Urinary bladder (tissue), 4 donors: Measurements from ENCODE around the gene SLC1A1. TPM values are rescaled to one million over a fixed set of nuclear protein-coding genes. Genes with fewer than 3 reads are reported as not detected.
"Not testable (repeated sequence)": the region's sequence is repeated elsewhere in the genome, so short reads cannot be mapped to it uniquely, and the experiment has no call there.

ENCODE experiments used
- DNase-seq: peaks from one replicate; pipeline ENCODE4 v3.0.0-alpha.2; 2015; ENCODE audit errors: extremely low spot score
- H3K27ac ChIP-seq: one replicate; pipeline ENCODE4 v1.5.1; 2013; ENCODE audit warnings: low read depth, mild to moderate bottlenecking, moderate library complexity
- H3K36me3 ChIP-seq: one replicate; pipeline ENCODE4 v1.6.1; 2013; ENCODE audit warnings: mild to moderate bottlenecking, moderate library complexity; ENCODE audit not compliant: insufficient read depth
- H3K4me1 ChIP-seq: one replicate; pipeline ENCODE4 v1.6.1; 2013; ENCODE audit warnings: mild to moderate bottlenecking, moderate library complexity; ENCODE audit not compliant: insufficient read depth
- H3K4me3 ChIP-seq: one replicate; pipeline ENCODE4 v1.5.1; 2013; ENCODE audit warnings: low read depth, low read length
- WGBS: extraction: QIAGEN DNeasy Blood & Tissue Kit; methylation state at CpG from one replicate; pipeline ENCODE4 v1.1.7; 2013; 5-methylcytosine and 5-hydroxymethylcytosine counted together
- polyA plus RNA-seq: library from polyadenylated mRNA; stranded (reverse); fragments of 200-250 nt; gene quantifications from one replicate; pipeline ENCODE4 v1.2.3, GENCODE V29; 2013
- total RNA-seq: library from RNA; depleted of rRNA; stranded (reverse); fragments of >200 nt; gene quantifications from one replicate; pipeline ENCODE4 v1.2.3, GENCODE V29; 2014
- donor health status: healthy with polysubstance abuse.
- donor health status: healthy.

Gene SLC1A1
- total and polyA plus RNA-seq, 2 donors = 6.9 to 7.0 TPM

DNA sequence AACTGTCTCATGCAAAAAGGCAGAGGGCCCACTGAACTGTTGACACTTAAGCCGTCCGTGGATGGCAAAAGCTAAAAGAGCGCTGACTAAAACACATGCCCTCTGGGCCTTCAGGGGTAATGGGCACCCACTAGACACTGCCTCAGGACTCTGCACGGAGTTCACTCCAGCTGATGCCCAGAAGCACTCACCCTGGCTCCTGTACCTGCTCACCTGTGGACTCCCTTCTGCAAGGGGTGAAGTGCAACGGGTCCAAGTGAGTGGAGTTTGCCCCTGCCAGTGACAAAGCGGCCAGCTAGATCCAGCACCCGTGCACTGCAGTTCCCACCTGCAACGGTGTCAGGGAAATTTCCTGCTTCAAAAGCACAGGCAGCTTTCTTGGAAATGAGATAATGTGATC is 50.2 kb downstream of the SLC1A1 start:
- Histone ChIP-seq H3K36me3 (no peaks in the 10 kb centered on the region), H3K4me1 (no peaks in the 10 kb centered on the region), H3K4me3 (no peak overlapping the region), H3K27ac (no peak overlapping the region)
- 96% methylated on average over 8 of the region's 8 CpGs for WGBS
- no peak for DNase-seq

GRCh38 chr9:4541281-4541680 is 51.0 kb downstream of the SLC1A1 start:
- Histone ChIP-seq H3K4me1 (no peaks in the 10 kb centered on the region), H3K36me3 (no peaks in the 10 kb centered on the region), H3K4me3 (no peak overlapping the region), H3K27ac (no peak overlapping the region)
- WGBS = 64% methylated on average over 3 of the region's 3 CpGs
- no peak for DNase-seq

DNA sequence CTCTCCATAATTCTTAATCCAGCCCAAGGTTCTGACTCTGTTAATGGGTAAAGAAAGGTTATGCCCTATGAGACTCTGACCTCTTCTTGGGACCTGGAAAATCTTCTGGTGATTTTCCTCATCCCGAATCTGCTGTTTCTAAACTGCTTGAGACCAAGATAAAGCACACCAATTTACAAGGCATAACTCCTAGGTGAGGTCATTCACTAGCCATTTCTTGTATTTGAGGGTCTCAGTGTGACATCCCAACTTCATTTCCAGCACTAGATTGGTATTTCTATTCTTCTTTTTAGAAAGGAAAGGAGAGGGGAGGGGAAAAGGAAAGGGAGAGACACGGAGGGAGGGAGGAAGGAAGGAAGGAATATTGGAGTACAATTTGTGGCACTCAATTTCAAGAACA is 51.6 kb downstream of the SLC1A1 start:
- Histone ChIP-seq H3K4me1 (no peaks in the 10 kb centered on the region), H3K27ac (no peak overlapping the region), H3K36me3 (no peaks in the 10 kb centered on the region), H3K4me3 (no peak overlapping the region)
- WGBS = 58% methylated on average over 2 of the region's 2 CpGs
- no peak for DNase-seq

DNA sequence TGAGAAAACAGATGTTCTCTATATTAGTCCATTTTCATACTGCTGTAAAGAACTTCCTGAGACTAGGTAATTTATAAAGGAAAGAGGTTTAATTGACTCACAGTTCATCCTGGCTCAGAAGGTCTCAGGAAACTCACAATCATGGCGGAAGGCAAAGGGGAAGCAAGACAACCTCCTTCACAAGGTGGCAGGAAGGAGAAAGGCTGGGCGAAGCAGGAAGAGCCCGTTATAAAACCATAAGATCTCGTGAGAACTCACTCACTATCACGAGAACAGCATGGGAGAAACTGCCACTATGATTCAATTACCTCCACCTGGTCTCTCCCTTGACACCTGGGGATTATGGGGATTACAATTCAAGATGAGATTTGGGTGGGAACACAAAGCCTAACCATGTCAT is 54.4 kb downstream of the SLC1A1 start:
- H3K36me3 ChIP-seq, DNase-seq, H3K27ac ChIP-seq, H3K4me1 ChIP-seq, H3K4me3 ChIP-seq: not testable (repeated sequence)
- WGBS = 84% methylated on average over 5 of the region's 5 CpGs

- DNase-seq = peak; percentile 11
- H3K27ac ChIP-seq = no peak overlapping the region
Measured at GRCh38 chr9:4547016-4547415, 56.7 kb downstream of the SLC1A1 start.

GRCh38 chr9:4548811-4549725 is 58.8 kb downstream of the SLC1A1 start:
- WGBS = 80% methylated on average over 11 of the region's 11 CpGs

More at GRCh38 chr9:4547016-4547415, 56.7 kb downstream of the SLC1A1 start:
- H3K4me3 ChIP-seq = no peak overlapping the region
- no peaks in the 10 kb centered on the region for H3K36me3 ChIP-seq
- 66% methylated on average over 1 of the region's 1 CpG for WGBS
- peaks cover 1% of the 10 kb centered on the region for H3K4me1 ChIP-seq

DNA sequence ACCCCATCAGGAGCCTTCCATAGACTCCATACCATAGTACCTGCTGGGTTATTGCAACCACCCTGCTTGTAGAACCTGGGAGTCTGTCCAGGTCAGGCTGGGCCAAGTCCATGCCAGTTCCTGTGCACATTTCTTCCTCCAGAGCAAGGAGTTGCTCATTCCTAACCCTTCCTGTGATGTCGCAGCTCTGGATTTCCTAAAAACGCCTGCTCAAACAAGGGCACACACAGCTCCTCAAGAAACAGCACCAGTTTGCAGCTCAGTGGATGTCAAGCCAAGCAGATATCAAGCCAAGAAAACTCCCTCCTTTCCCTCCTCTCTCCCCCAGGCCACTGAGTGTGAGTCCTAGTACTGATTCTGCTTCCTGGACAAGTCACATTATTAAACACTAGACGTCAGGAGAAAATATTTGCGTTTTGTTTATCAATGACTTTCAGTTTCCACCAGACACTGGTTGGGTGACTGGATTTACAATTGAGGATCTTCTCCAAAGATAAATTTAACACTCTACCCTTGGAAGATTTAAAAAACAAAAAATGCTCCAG is 59.6 kb downstream of the SLC1A1 start:
- no peak for DNase-seq
- no peak overlapping the region for H3K4me3 ChIP-seq
- 43% methylated on average over 4 of the region's 4 CpGs for WGBS
- H3K27ac ChIP-seq = no peak overlapping the region
- H3K36me3 ChIP-seq = no peaks in the 10 kb centered on the region
- peaks cover 1% of the 10 kb centered on the region for H3K4me1 ChIP-seq

More at GRCh38 chr9:4548811-4549725, 58.8 kb downstream of the SLC1A1 start:
- no peak for DNase-seq
- no peak overlapping the region for H3K27ac ChIP-seq
- H3K4me3 ChIP-seq = no peak overlapping the region
- H3K36me3 ChIP-seq = no peaks in the 10 kb centered on the region
- peaks cover 1% of the 10 kb centered on the region for H3K4me1 ChIP-seq

GRCh38 chr9:4550777-4551484 is 60.7 kb downstream of the SLC1A1 start:
- H3K4me1 ChIP-seq = peaks cover 4% of the 10 kb centered on the region
- WGBS = 33% methylated on average over 4 of the region's 4 CpGs
- DNase-seq = no peak
- no peak overlapping the region for H3K4me3 ChIP-seq
- H3K36me3 ChIP-seq = no peaks in the 10 kb centered on the region
- no peak overlapping the region for H3K27ac ChIP-seq

- no peak overlapping the region for H3K27ac ChIP-seq
- no peaks in the 10 kb centered on the region for H3K36me3 ChIP-seq
- no peak for DNase-seq
- WGBS = 63% methylated on average over 1 of the region's 1 CpG
- peaks cover 4% of the 10 kb centered on the region for H3K4me1 ChIP-seq
- H3K4me3 ChIP-seq = no peak overlapping the region
Measured at GRCh38 chr9:4553951-4554381, 63.7 kb downstream of the SLC1A1 start.

- H3K27ac ChIP-seq = no peak overlapping the region
- H3K4me3 ChIP-seq = no peak overlapping the region
- H3K4me1 ChIP-seq = peaks cover 4% of the 10 kb centered on the region
- no peak for DNase-seq
- no peaks in the 10 kb centered on the region for H3K36me3 ChIP-seq
- WGBS = 48% methylated on average over 2 of the region's 2 CpGs
Measured at GRCh38 chr9:4555236-4555635, 65.0 kb downstream of the SLC1A1 start.

GRCh38 chr9:4558371-4558998 is 68.2 kb downstream of the SLC1A1 start:
- Histone ChIP-seq H3K27ac (no peak overlapping the region), H3K36me3 (no peaks in the 10 kb centered on the region), H3K4me1 (peaks cover 2% of the 10 kb centered on the region), H3K4me3 (no peak overlapping the region)
- WGBS = 45% methylated on average over 5 of the region's 5 CpGs
- no peak for DNase-seq

DNA sequence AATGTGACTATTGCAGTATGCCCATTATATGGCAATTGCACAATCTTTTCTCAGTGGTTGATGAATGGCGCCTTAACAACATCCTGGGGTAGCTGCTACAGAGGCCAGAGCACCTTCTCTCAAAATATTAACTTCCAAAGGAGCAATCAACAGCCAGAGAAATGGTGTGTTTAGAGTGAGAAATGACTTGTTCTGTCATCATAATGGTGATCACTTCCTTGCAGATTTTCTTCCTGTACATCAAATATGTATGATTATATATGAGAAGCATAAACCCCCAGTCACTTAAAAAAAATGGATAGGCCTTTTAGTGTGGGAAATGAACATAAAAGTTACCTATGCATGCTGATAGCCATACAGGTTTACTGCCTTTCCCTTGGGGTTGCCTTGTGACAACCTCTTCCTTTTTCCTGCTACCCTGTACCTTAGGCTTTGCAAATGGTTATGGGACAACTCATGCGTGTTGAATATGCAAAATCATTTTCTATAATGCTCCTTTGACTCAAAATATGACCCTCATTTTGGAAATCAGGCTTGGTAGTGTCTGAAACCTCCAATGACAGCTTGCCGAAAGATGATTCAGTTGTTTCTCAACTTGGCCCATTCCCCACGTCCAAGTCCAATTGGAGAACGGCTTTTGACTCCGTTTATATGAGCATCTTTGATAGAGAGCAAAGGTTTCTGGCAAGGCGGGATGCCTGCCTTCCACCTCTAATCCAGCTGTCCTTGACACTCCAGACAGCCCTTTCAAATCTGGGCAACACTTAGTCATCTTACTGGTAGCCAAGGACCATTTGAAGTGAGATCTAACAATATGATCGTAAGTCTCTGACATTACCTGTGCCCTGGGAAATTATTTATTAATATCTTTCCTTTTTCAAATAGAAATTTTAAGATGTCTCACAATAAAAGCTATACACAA is 69.3 kb downstream of the SLC1A1 start:
- H3K27ac ChIP-seq = no peak overlapping the region
- WGBS = 50% methylated on average over 8 of the region's 8 CpGs

More for the DNA sequence above, 69.3 kb downstream of the SLC1A1 start:
- no peaks in the 10 kb centered on the region for H3K36me3 ChIP-seq
- DNase-seq = no peak
- H3K4me3 ChIP-seq = no peak overlapping the region
- H3K4me1 ChIP-seq = peaks cover 2% of the 10 kb centered on the region
